Measurements from ENCODE around the gene PLXNC1. TPM values are rescaled to one million over a fixed set of nuclear protein-coding genes. Genes with fewer than 3 reads are reported as not detected.
A peak's percentile ranks its signal among the peaks of the same experiment; 100 is the strongest.

PLXNC1 gene
- total and polyA plus RNA-seq, 2 donors (not counting 1 experiment from before 2014, with no cell fraction given): 9.7 to 33.6 TPM

DNA sequence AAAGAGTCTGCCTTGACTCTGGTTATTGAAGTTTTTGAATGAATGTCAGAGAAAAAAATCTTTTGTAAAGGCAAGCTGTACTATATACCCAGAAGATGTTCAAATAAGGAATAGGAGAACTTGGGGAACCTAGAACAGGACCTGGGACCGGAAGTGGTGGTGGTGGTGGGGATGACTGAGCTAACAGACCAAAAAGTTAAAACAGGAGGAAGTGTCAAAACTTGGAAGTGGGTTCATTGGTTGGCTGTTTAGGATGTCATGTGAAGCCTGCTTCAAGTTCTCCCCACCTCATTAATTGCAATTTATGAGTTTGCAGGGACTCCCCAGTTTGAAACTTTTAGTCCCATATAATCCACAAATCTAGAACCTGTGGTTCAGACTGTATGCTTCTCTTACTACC is 26.2 kb downstream of the PLXNC1 start:
- 0% methylated on average over 1 of the region's 1 CpG for WGBS (ENCODE audit: insufficient coverage)
- H3K27ac Mint-ChIP-seq: peak overlapping the region; percentile 28
- Histone ChIP-seq H2AFZ (ENCODE audit: insufficient read depth, low read depth, low read length, poor library complexity, severe bottlenecking) (no peak overlapping the region), H3K27me3 (replicated peaks in 1 of 4; ENCODE audit: control extremely low read depth in 1 of 4, control insufficient read depth in 3 of 4, insufficient read depth in 4 of 4, low read length in 3 of 4) (no peaks in the 10 kb centered on the region), H3K4me2 (replicated peaks; ENCODE audit: low read depth, low read length, poor library complexity, severe bottlenecking) (peak overlapping the region; percentile 76), H3K36me3 (replicated peaks in 1 of 2; ENCODE audit: control extremely low read depth in 1 of 2, control insufficient read depth in 1 of 2, extremely low read depth in 1 of 2, insufficient read depth in 2 of 2, low read length in 1 of 2) (peaks cover 0 to 23% of the 10 kb centered on the region in 2 experiments), H3K27ac (ENCODE audit: low read length in 2 of 2) (no peak overlapping the region), H3K4me1 (ENCODE audit: control insufficient read depth in 2 of 2, insufficient read depth in 2 of 2, low read length in 2 of 2) (peaks cover 37 to 43% of the 10 kb centered on the region in 2 donors), H4K20me1 (ENCODE audit: control insufficient read depth, insufficient read depth, low read length, poor library complexity, severe bottlenecking) (no peaks in the 10 kb centered on the region), H3K4me3 (ENCODE audit: control extremely low read depth in 1 of 5, extremely low read depth in 1 of 5, insufficient read depth in 1 of 5, low read depth in 2 of 5, low read length in 4 of 5) (no peak overlapping the region), H3K79me2 (ENCODE audit: control insufficient read depth, insufficient read depth, low read length) (peaks cover 34% of the 10 kb centered on the region), H3K9me3 (ENCODE audit: control extremely low read depth in 1 of 3, control insufficient read depth in 2 of 3, insufficient read depth in 1 of 3, low read length in 2 of 3) (peaks cover 0 to 6% (median 2%) of the 10 kb centered on the region in 3 donors), H3K9ac (ENCODE audit: low read length) (no peak overlapping the region)
- H3K4me1 Mint-ChIP-seq: peaks cover 54% of the 10 kb centered on the region
- ATAC-seq (ENCODE audit: low read depth) (peak; percentile 50), DNase-seq (peak; percentile 65)
- peaks cover 3% of the 10 kb centered on the region for H3K9me3 Mint-ChIP-seq (ENCODE audit: insufficient read depth)
- H3K27me3 Mint-ChIP-seq: no peaks in the 10 kb centered on the region
- peak overlapping the region; percentile 68 for H3K4me3 Mint-ChIP-seq
- ChIA-PET POLR2A (no interaction called here), CTCF (interaction anchor here (0.7 to 1.5 kb wide), 4 partner anchors 18 to 260 kb away, joined by 3 read pairs; no protein-coding TSS in a partner anchor)
- TF ChIP-seq, protein P1, sequence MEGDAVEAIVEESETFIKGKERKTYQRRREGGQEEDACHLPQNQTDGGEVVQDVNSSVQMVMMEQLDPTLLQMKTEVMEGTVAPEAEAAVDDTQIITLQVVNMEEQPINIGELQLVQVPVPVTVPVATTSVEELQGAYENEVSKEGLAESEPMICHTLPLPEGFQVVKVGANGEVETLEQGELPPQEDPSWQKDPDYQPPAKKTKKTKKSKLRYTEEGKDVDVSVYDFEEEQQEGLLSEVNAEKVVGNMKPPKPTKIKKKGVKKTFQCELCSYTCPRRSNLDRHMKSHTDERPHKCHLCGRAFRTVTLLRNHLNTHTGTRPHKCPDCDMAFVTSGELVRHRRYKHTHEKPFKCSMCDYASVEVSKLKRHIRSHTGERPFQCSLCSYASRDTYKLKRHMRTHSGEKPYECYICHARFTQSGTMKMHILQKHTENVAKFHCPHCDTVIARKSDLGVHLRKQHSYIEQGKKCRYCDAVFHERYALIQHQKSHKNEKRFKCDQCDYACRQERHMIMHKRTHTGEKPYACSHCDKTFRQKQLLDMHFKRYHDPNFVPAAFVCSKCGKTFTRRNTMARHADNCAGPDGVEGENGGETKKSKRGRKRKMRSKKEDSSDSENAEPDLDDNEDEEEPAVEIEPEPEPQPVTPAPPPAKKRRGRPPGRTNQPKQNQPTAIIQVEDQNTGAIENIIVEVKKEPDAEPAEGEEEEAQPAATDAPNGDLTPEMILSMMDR (IDR thresholded peaks at IDR 0.05): no peak
- no peak for TF ChIP-seq EZH2 (IDR thresholded peaks at IDR 0.05; ENCODE audit: borderline replicate concordance, insufficient read depth, low read depth, low read length, poor library complexity, severe bottlenecking)
- intact Hi-C loops (cut with micrococcal nuclease): loop anchor here (2.0 kb wide), 1 partner anchor 34 kb away; no protein-coding TSS in a partner anchor

Measured in B cell (primary cell).